ENCODE measurements around the gene GRHL1. TPM values are rescaled to one million over a fixed set of nuclear protein-coding genes. Genes with fewer than 3 reads are reported as not detected.
A peak's percentile ranks its signal among the peaks of the same experiment; 100 is the strongest.

Gene GRHL1
- total and polyA plus RNA-seq, 8 donors: 2.4 to 7.3 (median 5.5) TPM

DNA sequence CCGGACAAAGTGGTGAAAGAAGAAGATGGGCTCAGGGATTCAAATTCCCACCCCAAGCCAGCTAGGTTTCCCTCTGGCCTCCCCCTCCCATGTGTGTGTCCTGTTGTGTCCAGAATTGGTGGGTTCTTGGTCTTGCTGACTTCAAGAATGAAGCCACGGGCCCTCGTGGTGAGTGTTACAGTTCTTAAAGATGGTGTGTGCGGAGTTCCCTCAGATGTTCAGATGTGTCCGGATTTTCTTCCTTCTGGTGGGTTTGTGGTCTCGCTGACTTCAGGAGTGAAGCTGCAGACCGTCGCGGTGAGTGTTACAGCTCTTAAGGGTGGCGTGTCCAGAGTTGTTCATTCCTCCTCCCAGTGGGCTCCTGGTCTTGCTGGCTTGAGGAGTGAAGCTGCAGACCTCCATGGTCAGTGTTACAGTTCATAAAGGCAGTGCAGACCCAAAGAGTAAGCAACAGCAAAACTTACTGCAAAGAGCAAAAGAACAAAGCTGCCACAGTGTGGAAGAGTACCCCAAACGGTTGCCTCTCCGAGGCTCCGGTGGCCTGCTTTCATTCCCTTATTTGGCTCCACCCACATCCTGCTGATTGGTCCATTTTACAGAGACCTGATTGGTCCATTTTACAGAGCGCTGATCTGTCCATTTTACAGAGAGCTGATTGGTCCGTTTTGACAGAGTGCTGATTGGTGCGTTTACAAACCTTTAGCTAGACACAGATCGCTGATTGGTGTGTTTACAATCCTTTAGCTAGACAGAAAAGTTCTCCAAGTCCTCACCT, 54.2 kb downstream of the GRHL1 start:
- Histone ChIP-seq H3K4me1 (peaks cover 7 to 11% of the 10 kb centered on the region in 2 donors), H3K4me3 (no peak overlapping the region), H3K27me3 (peaks cover 0 to 16% of the 10 kb centered on the region in 2 donors), H3K9me3 (no peaks in the 10 kb centered on the region), H3K27ac (no peak overlapping the region), H3K36me3 (no peaks in the 10 kb centered on the region)
- TF ChIP-seq, protein P1, sequence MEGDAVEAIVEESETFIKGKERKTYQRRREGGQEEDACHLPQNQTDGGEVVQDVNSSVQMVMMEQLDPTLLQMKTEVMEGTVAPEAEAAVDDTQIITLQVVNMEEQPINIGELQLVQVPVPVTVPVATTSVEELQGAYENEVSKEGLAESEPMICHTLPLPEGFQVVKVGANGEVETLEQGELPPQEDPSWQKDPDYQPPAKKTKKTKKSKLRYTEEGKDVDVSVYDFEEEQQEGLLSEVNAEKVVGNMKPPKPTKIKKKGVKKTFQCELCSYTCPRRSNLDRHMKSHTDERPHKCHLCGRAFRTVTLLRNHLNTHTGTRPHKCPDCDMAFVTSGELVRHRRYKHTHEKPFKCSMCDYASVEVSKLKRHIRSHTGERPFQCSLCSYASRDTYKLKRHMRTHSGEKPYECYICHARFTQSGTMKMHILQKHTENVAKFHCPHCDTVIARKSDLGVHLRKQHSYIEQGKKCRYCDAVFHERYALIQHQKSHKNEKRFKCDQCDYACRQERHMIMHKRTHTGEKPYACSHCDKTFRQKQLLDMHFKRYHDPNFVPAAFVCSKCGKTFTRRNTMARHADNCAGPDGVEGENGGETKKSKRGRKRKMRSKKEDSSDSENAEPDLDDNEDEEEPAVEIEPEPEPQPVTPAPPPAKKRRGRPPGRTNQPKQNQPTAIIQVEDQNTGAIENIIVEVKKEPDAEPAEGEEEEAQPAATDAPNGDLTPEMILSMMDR (IDR thresholded peaks at IDR 0.05): no peak
- intact Hi-C loops (cut with DNase I): no loop called here
- DNase-seq: peak in 1 of 4 donors; percentile 16
- ATAC-seq: no peak

DNA sequence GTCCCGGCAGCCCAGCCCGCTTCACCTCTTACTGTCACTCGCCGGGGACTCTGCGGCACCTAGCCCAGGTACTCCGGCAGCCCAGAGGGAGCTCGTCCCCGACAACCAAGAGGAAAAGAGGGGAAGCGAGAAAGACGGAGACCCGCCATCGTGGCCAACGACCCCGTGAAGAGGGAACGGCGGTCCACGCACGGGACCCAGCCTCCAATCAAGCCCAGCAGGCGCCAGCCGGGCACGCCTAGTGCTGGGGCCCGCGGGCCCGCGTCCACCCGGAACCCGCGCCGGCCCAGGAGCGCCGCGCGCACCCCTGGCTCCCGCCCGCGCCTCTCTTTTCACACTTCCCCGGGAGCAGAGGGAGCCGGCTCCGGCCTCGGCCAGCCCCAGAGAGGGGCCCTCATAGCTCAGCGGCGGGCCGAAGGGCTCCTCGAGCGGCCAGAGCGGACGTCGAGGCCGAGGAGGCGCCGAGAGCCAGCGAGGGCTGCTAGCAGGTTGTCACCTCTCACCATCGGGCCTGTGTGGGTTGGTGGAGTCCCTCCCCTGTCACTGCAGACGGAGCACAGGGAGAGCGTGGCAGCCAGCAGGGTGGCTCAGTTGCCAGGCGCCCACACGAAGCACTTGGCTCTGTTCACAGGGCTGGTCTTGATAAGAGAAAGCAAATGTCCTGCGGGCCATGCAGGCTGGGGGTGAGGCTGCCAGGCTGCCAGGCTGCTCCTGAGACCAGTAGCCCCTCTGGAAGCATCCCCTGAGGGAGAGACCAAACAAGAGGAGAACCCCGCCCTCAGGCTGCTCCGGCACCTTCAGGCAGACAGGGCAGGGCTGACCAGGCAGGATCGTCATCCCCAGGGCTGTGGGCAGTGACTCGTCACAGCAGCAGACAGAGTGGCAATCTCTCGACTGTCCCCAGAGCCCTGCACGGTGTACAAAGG, 55.0 kb downstream of the GRHL1 start:
- peaks cover 0 to 16% of the 10 kb centered on the region in 2 donors for H3K27me3 ChIP-seq
- H3K4me1 ChIP-seq: peaks cover 7 to 11% of the 10 kb centered on the region in 2 donors
- H3K9me3 ChIP-seq: no peaks in the 10 kb centered on the region
- ATAC-seq: peak; percentile 65
- TF ChIP-seq, protein P1 (IDR thresholded peaks at IDR 0.05): no peak
- DNase-seq: peak in 2 of 4 donors; percentile 38 to 69
- intact Hi-C loops (cut with DNase I): no loop called here
- H3K4me3 ChIP-seq: no peak overlapping the region
- H3K36me3 ChIP-seq: no peaks in the 10 kb centered on the region
- no peak overlapping the region for H3K27ac ChIP-seq

DNA sequence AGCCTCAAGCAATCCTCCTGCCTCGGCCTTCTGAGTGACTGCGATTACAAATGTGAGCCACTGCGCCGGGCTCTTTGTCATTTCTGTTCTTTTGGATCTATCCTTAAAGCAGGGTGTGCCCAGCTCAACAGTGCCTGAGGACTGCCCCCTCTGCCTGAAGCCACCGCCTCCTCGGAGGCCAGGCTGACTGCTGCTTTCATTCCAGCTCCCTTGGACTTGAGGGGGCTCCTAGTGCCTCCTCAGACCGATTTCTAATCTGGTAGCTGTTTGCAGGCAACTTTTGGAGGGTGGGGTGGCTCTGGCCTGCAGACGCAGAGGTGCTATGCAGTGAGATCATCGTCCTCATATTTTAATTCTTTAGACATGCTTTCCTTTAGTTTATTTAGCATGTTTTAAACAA, 55.9 kb downstream of the GRHL1 start:
- Histone ChIP-seq H3K27ac (no peak overlapping the region), H3K36me3 (no peaks in the 10 kb centered on the region), H3K4me1 (peaks cover 7 to 11% of the 10 kb centered on the region in 2 donors), H3K4me3 (no peak overlapping the region), H3K27me3 (peaks cover 0 to 16% of the 10 kb centered on the region in 2 donors), H3K9me3 (no peaks in the 10 kb centered on the region)
- ATAC-seq (no peak), DNase-seq (peak in 1 of 4 donors; percentile 26)
- intact Hi-C loops (cut with DNase I): no loop called here
- TF ChIP-seq, protein P1 (IDR thresholded peaks at IDR 0.05): no peak

DNA sequence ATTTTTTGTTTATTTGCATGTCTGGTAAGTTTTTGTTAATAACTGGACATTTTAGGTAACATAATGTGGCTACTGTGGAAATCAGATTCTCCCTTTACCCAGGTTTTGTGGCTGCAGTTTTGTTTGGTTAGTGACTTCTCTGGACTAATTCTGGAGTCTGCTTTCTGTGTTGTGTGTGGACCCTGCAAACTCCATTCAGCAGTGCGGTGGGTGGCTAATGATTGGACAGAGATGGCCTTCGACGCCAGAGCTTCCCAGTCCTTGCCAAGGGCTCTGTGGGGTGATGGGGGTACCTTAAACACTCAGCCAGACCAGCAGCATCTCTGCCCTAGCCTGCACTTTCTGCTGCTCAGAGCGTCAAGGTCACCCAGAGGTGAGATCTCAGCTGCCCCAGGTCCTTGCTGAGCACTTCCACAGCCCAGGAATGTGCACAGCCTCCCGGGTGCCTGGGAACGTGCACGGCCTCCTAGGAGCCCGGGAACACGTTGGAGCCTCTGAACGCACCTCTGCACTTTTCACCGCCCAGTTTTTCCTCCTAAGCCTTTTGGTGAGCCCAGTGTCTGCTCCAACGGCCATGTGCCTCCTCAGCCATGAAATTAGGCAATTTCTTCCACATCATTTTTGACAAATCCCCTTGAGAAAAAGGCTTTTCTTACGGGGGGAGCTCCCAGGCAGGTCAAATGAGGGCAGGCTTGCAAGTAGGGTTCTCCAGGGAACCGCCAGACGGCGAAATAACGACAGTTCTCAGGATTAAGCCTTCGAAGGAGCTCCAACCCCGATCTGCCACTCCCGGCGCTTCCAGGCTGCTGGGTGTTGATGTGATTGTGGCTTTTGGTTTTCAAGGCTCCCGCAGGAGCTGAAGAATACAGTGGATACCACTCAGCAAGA, 56.7 kb downstream of the GRHL1 start:
- Histone ChIP-seq H3K4me1 (peaks cover 7 to 11% of the 10 kb centered on the region in 2 donors), H3K9me3 (no peaks in the 10 kb centered on the region), H3K27ac (no peak overlapping the region), H3K4me3 (no peak overlapping the region), H3K36me3 (no peaks in the 10 kb centered on the region), H3K27me3 (peaks cover 0 to 16% of the 10 kb centered on the region in 2 donors)
- intact Hi-C loops (cut with DNase I): no loop called here
- ATAC-seq: no peak
- TF ChIP-seq, protein P1 (IDR thresholded peaks at IDR 0.05): no peak
- peak in 1 of 4 donors; percentile 28 for DNase-seq
